NK-92 (cell line): Measurements from ENCODE around the gene GABRG3.
"Not testable (repeated sequence)": the region's sequence is repeated elsewhere in the genome, so short reads cannot be mapped to it uniquely, and the experiment has no call there.

Experiments
- DNase-seq: peaks from one replicate; lab custom pipeline; 2025; ENCODE audit not compliant: unreplicated experiment; lab: John Stamatoyannopoulos, UW

GABRG3 gene

GRCh38 chr15:27324886-27325615 lies 354.1 kb downstream of the GABRG3 start:
- no peak for DNase-seq

- DNase-seq: no peak
Observed at GRCh38 chr15:27327467-27328025, 356.6 kb downstream of the GABRG3 start.

- DNase-seq: no peak
Observed at GRCh38 chr15:27328186-27328585, 357.2 kb downstream of the GABRG3 start.

- DNase-seq: no peak
Observed at GRCh38 chr15:27328608-27329007, 357.6 kb downstream of the GABRG3 start.

- DNase-seq: no peak
Observed at GRCh38 chr15:27330326-27330725, 359.3 kb downstream of the GABRG3 start.

- no peak for DNase-seq
Observed at GRCh38 chr15:27336676-27337075, 365.7 kb downstream of the GABRG3 start.

GRCh38 chr15:27339138-27339537 lies 368.2 kb downstream of the GABRG3 start:
- DNase-seq: no peak

- DNase-seq: no peak
Observed at GRCh38 chr15:27341780-27342343, 370.9 kb downstream of the GABRG3 start.

GRCh38 chr15:27342991-27343390 lies 372.0 kb downstream of the GABRG3 start:
- no peak for DNase-seq

GRCh38 chr15:27352136-27352535 lies 381.2 kb downstream of the GABRG3 start:
- DNase-seq: no peak

- no peak for DNase-seq
Observed at GRCh38 chr15:27353856-27354255, 382.9 kb downstream of the GABRG3 start.

- no peak for DNase-seq
Observed at GRCh38 chr15:27358751-27359434, 387.9 kb downstream of the GABRG3 start.

GRCh38 chr15:27359586-27359985 lies 388.6 kb downstream of the GABRG3 start:
- DNase-seq: no peak

GRCh38 chr15:27360316-27360715 lies 389.3 kb downstream of the GABRG3 start:
- DNase-seq: no peak

GRCh38 chr15:27361438-27361837 lies 390.5 kb downstream of the GABRG3 start:
- DNase-seq: no peak

GRCh38 chr15:27365456-27365855 lies 394.5 kb downstream of the GABRG3 start:
- no peak for DNase-seq

- DNase-seq: not testable (repeated sequence)
Observed at GRCh38 chr15:27377391-27377790, 406.4 kb downstream of the GABRG3 start.

- DNase-seq: no peak
Observed at GRCh38 chr15:27382361-27383025, 411.5 kb downstream of the GABRG3 start.

GRCh38 chr15:27383726-27384125 lies 412.7 kb downstream of the GABRG3 start:
- DNase-seq: no peak

- DNase-seq: no peak
Observed at GRCh38 chr15:27392163-27392562, 421.2 kb downstream of the GABRG3 start.

GRCh38 chr15:27396521-27396920 lies 425.5 kb downstream of the GABRG3 start:
- DNase-seq: no peak
